Aorta (tissue), 5 donors: ENCODE results near the gene TYSND1. TPM values are rescaled to one million over a fixed set of nuclear protein-coding genes. Genes with fewer than 3 reads are reported as not detected.
A peak's percentile ranks its signal among the peaks of the same experiment; 100 is the strongest.
"Not testable (repeated sequence)": the region's sequence is repeated elsewhere in the genome, so short reads cannot be mapped to it uniquely, and the experiment has no call there.

Experiments
- ATAC-seq: fragments of 200-7000 bp; cut with Tn5 transposase; one replicate; pipeline ENCODE4 v1.9.1; 2022; ENCODE audit warnings: moderate library complexity; ENCODE audit not compliant: low FRiP score
- DNase-seq, 2 donors: peaks; one replicate each; pipeline ENCODE4 v3.0.0-alpha.2; 2020
- H3K27ac ChIP-seq, 2 donors: one replicate each; pipeline ENCODE4 v1.5.1; 2013; ENCODE audit warnings: low read length in 2 of 2, mild to moderate bottlenecking in 2 of 2, moderate library complexity in 2 of 2, control low read depth in 1 of 2, inconsistent platforms in 1 of 2, low read depth in 1 of 2
- H3K27me3 ChIP-seq, 2 donors: one replicate each; pipeline ENCODE4 v1.6.1; 2013; ENCODE audit warnings: control low read depth in 1 of 2, low read length in 1 of 2, mild to moderate bottlenecking in 1 of 2, moderate library complexity in 1 of 2; ENCODE audit not compliant: insufficient read depth in 2 of 2, control insufficient read depth in 1 of 2
- H3K36me3 ChIP-seq, 2 donors: one replicate each; pipeline ENCODE4 v1.6.1; 2013; ENCODE audit warnings: control low read depth in 1 of 2, low read length in 1 of 2, mild to moderate bottlenecking in 1 of 2; ENCODE audit not compliant: insufficient read depth in 2 of 2, control insufficient read depth in 1 of 2
- H3K4me1 ChIP-seq, 2 donors: one replicate each; pipeline ENCODE4 v1.6.1; 2013; ENCODE audit warnings: low read length in 2 of 2, control low read depth in 1 of 2, mild to moderate bottlenecking in 1 of 2, moderate library complexity in 1 of 2; ENCODE audit not compliant: insufficient read depth in 2 of 2, control insufficient read depth in 1 of 2
- H3K4me3 ChIP-seq, 2 donors: one replicate each; pipeline ENCODE4 v1.5.1; 2013; ENCODE audit warnings: low read length in 2 of 2, control low read depth in 1 of 2, mild to moderate bottlenecking in 1 of 2
- H3K9me3 ChIP-seq: one replicate; pipeline ENCODE4 v1.6.1; 2013; ENCODE audit warnings: mild to moderate bottlenecking, low read length; ENCODE audit not compliant: control insufficient read depth
- WGBS, 2 donors: extraction: QIAGEN DNeasy Blood & Tissue Kit; methylation state at CpG; one replicate each; pipeline ENCODE4 v1.1.7; 2013; 5-methylcytosine and 5-hydroxymethylcytosine counted together
- intact Hi-C, 2 donors: fragments of 100-400 bp; cut with DNase I; formaldehyde crosslinking; loops; one replicate each; pipeline versions ENCODE4 v1.14.2 to v1.15.0; 2022
- polyA plus RNA-seq, 2 donors: library from polyadenylated mRNA; stranded (reverse); fragments of 200-250 nt; gene quantifications; one replicate each; pipeline ENCODE4 v1.2.3, GENCODE V29; 2013
- total RNA-seq, 2 donors: library from RNA; stranded (reverse); fragmentation: NEBNext Ultra II Directional; extraction: Animal tissue kit (Norgen Biotek cat#: 25700); gene quantifications; one replicate each; pipeline ENCODE4 v1.2.1, GENCODE V29; 2021
- donor health status: healthy with polysubstance abuse.
- donor health status: Bipolar disorder and iron deficiency.
- donor health status: DM: no; HTN: no; CAD: no.
- donor health status: DM: no; HTN: no; CAD: no.
- donor health status: DM: yes; HTN: yes; CAD: no.

Gene TYSND1
- total and polyA plus RNA-seq, 4 donors = 2.1 to 10.9 (median 7.6) TPM

DNA sequence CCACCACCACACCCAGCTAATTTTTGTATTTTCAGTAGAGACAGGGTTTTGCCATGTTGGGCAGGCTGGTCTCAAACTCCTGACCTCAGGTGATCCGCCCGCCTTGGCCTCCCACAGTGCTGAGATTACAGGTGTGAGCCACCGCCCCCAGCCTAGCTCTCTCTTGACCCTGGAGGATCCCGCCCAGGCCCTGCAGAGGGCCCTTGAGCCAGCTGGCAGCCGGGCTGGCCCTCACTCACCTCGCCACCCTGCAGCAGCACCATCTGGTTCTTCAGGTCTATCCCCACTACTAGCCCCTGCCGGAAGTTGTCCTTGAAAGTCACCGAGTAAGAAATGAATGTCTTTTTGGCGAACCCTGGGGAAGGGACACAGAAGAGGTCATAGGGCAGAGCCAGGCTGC, 23.3 kb downstream of the TYSND1 start:
- H3K27ac ChIP-seq, intact Hi-C loops, H3K36me3 ChIP-seq, H3K4me1 ChIP-seq, H3K4me3 ChIP-seq, ATAC-seq, H3K9me3 ChIP-seq, H3K27me3 ChIP-seq: not testable (repeated sequence)
- peak in 1 of 2 donors; percentile 23 for DNase-seq
- 92 to 98% methylated on average over 9 of the region's 9 CpGs for WGBS, 2 donors

DNA sequence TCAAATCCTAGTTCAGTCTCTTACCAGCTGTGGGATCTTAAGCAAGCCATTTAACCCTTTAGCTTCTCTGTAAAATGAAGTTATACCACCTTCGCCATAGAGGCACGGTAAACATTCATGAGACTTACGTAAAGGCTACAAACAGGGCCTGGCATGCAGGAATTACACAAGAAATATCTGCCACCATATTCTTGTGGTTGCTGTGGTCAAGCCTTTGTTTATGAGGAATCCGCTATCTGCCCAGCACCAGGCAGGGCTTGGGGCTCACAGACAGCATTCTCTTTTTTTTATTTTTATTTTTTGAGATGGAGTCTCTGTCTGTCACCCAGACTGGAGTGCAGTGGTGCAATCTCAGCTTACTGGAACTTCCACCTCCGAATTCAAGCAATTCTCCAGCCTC, 23.8 kb downstream of the TYSND1 start:
- Histone ChIP-seq H3K4me3 (no peak overlapping the region), H3K27me3 (no peaks in the 10 kb centered on the region), H3K36me3 (peaks cover 0 to 3% of the 10 kb centered on the region in 2 donors), H3K4me1 (no peaks in the 10 kb centered on the region), H3K27ac (no peak overlapping the region), H3K9me3 (no peaks in the 10 kb centered on the region)
- WGBS, 2 donors = 96 to 97% methylated on average over 5 of the region's 5 CpGs
- intact Hi-C loops = no loop called here
- no peak for ATAC-seq
- DNase-seq = no peak

DNA sequence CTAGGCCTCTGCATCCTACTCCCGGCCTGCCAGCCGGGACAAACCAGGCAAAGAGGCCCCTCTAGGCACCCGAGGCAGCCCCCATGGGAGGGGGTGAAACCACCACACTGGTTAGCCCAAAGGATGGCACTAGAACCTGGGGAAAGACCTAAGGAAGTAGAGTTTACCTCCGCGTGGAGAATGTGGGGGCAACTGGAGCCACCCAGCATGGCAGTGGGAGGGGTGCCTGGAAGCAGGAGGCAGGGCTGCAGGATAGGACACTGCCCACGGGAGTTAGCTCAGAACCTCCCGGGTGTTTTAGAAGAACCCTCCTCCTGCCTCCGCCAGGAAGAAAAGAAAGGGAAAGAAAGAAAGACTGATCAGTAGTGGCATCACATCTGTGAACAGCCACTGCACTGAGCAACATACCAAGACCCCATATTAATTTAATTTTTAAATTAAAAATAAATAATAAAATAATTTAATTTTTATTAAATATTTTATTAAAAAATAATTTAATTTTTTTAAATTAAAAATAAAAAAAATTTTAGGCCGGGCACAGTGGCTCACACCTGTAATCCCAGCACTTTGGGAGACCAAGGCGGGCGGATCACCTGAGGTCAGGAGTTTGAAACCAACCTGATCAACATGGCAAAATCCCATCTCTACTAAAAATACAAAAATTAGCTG, 25.1 kb downstream of the TYSND1 start:
- Histone ChIP-seq H3K4me1 (no peaks in the 10 kb centered on the region), H3K27ac (no peak overlapping the region), H3K4me3 (no peak overlapping the region), H3K36me3 (peaks cover 0 to 7% of the 10 kb centered on the region in 2 donors), H3K9me3 (no peaks in the 10 kb centered on the region), H3K27me3 (no peaks in the 10 kb centered on the region)
- DNase-seq (no peak), ATAC-seq (no peak)
- WGBS, 2 donors = 94% methylated on average over 11 of the region's 11 CpGs
- intact Hi-C loops = no loop called here

- Histone ChIP-seq H3K4me3 (no peak overlapping the region), H3K9me3 (no peaks in the 10 kb centered on the region), H3K27ac (no peak overlapping the region), H3K36me3 (peaks cover 0 to 7% of the 10 kb centered on the region in 2 donors), H3K27me3 (no peaks in the 10 kb centered on the region), H3K4me1 (no peaks in the 10 kb centered on the region)
- DNase-seq = no peak
- 88 to 95% methylated on average over 6 of the region's 6 CpGs for WGBS, 2 donors
- intact Hi-C loops = no loop called here
- ATAC-seq = no peak
These were observed 26.1 kb downstream of the TYSND1 start for GRCh38 chr10:70120417-70120816.

DNA sequence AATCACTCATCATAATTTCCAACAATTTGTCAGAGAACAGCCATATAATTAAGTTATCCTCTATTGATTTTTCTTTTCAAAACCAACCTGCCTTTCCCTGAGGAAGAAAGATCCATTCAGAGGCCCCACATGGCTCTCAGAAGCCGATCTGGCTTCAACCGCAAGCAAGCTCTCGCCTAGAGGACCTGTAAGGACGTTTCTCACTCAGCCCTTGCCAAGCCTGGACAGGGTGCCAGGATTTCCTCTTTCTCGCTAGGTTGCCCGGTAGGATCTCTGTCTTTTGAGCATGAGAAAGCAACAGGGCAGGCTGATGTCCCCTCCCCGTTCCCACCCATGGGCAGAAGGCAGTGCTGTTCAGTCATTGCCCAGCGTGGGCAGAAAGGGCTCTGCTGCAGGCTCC, 26.9 kb downstream of the TYSND1 start:
- intact Hi-C loops = no loop called here
- DNase-seq (no peak), ATAC-seq (no peak)
- Histone ChIP-seq H3K9me3 (no peaks in the 10 kb centered on the region), H3K4me3 (no peak overlapping the region), H3K4me1 (no peaks in the 10 kb centered on the region), H3K27ac (no peak overlapping the region), H3K36me3 (peaks cover 0 to 10% of the 10 kb centered on the region in 2 donors), H3K27me3 (no peaks in the 10 kb centered on the region)
- 77 to 80% methylated on average over 8 of the region's 8 CpGs for WGBS, 2 donors

DNA sequence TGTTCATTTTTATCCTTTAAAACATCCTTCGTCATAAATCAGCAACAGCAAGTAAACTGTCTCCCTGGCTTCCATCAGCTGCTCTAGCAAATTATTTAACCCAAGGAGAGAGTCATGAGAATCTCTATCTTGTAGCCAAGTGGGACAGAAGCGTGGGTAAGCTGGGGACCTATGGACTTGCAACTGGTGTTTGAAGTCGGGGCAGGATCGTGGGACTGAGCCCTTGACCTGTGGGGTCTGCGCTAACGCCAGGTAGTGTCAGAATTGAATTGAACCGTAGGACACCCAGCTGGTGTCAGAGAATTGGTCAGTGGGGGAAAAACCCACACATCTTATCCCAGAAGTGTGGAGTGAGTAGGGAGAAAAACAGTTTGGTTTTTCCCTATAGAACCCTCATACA, 27.3 kb downstream of the TYSND1 start:
- peaks cover 0 to 10% of the 10 kb centered on the region in 2 donors for H3K36me3 ChIP-seq
- no peaks in the 10 kb centered on the region for H3K9me3 ChIP-seq
- WGBS, 2 donors = 90 to 91% methylated on average over 7 of the region's 7 CpGs
- intact Hi-C loops = no loop called here
- no peaks in the 10 kb centered on the region for H3K4me1 ChIP-seq
- H3K27ac ChIP-seq = no peak overlapping the region
- DNase-seq (no peak), ATAC-seq (no peak)
- H3K27me3 ChIP-seq = no peaks in the 10 kb centered on the region
- H3K4me3 ChIP-seq = no peak overlapping the region

- Histone ChIP-seq H3K36me3 (peaks cover 3 to 13% of the 10 kb centered on the region in 2 donors), H3K9me3 (no peaks in the 10 kb centered on the region), H3K4me1 (no peaks in the 10 kb centered on the region), H3K4me3 (no peak overlapping the region), H3K27ac (no peak overlapping the region), H3K27me3 (no peaks in the 10 kb centered on the region)
- DNase-seq = peak in 1 of 2 donors; percentile 31
- intact Hi-C loops = no loop called here
- WGBS, 2 donors = 90 to 92% methylated on average over 3 of the region's 3 CpGs
- no peak for ATAC-seq
These were observed 28.3 kb downstream of the TYSND1 start for GRCh38 chr10:70118196-70118595.

GRCh38 chr10:70117646-70118045, 28.9 kb downstream of the TYSND1 start:
- no peak overlapping the region for H3K4me3 ChIP-seq
- peaks cover 3 to 13% of the 10 kb centered on the region in 2 donors for H3K36me3 ChIP-seq
- DNase-seq (peak in 1 of 2 donors; percentile 59), ATAC-seq (no peak)
- H3K9me3 ChIP-seq = no peaks in the 10 kb centered on the region
- H3K27me3 ChIP-seq = no peaks in the 10 kb centered on the region
- H3K27ac ChIP-seq = no peak overlapping the region
- H3K4me1 ChIP-seq = no peaks in the 10 kb centered on the region
- intact Hi-C loops = loop anchor here in 1 of 2 donors (2.0 kb wide), 1 partner anchor 29 kb away; the partner anchor contains the start of gene TYSND1
- 84% methylated on average over 10 of the region's 10 CpGs for WGBS, 2 donors

GRCh38 chr10:70115948-70116682, 30.4 kb downstream of the TYSND1 start:
- intact Hi-C loops = loop anchor here in 1 of 2 donors (2.0 kb wide), 1 partner anchor 31 kb away; the partner anchor contains the start of gene TYSND1
- no peak overlapping the region for H3K27ac ChIP-seq
- no peaks in the 10 kb centered on the region for H3K4me1 ChIP-seq
- H3K4me3 ChIP-seq = no peak overlapping the region
- peaks cover 6 to 15% of the 10 kb centered on the region in 2 donors for H3K36me3 ChIP-seq
- peak in 1 of 2 donors; percentile 69 for DNase-seq
- WGBS, 2 donors = 57% methylated on average over 12 of the region's 12 CpGs
- H3K9me3 ChIP-seq = no peaks in the 10 kb centered on the region
- no peaks in the 10 kb centered on the region for H3K27me3 ChIP-seq
- ATAC-seq = peak; percentile 61
